ENCODE results near the gene CALCR.
"Not testable (repeated sequence)": the region's sequence is repeated elsewhere in the genome, so short reads cannot be mapped to it uniquely, and the experiment has no call there.

The CALCR gene
- total RNA-seq, result 0 to 0.04 reads per million in 2 donors

DNA sequence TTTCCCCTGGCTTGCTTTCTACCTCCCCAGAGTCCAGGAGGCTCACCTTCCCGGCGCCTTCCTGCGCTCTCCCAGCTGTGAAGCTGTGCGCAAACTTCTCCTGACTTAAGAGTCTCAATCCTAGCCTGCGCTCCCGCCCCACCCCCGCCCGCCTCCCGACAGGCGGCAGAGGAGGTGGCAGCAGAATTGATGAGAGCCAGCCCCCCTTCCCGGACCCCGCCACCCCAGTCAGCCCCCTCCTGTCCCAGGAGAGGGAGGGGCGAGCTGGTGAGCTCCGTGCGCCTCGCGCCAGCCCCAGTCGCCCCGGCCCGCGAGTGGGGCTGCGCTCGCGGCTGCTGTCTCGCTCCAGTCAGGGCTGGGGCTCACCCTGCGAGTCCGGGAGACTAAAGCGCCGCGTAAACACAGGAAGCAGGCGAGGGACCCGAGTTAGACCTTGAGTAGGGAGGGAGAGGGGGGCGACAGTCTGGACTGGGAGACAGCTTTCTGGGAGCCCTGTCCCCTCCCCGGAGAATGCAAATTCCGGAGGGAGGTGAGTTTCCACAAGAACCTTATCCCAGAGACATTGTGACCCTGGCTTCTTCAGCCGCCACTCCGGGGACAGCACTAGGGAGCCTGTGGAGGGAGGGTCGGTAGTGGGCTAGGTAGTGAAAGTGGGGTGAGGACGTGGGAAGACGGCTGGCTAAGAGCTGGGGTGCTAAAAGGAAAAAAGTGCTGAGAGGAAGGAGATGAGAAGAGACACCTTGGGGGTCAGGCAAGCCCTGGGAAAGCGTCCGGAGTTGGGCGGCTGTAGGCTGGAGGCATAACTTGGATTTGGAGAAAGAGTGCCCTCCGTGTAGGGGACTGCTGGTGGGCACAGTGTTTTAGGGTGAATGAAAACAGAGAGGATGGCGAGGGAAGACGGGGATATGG lies at the start of gene CALCR:
Gene CALCR (minus strand): TSS at position 79 of the 909 bp plus-strand sequence. CDS start 87,743 bp downstream, outside the sequence.
- DNase-seq, result no peak

DNA sequence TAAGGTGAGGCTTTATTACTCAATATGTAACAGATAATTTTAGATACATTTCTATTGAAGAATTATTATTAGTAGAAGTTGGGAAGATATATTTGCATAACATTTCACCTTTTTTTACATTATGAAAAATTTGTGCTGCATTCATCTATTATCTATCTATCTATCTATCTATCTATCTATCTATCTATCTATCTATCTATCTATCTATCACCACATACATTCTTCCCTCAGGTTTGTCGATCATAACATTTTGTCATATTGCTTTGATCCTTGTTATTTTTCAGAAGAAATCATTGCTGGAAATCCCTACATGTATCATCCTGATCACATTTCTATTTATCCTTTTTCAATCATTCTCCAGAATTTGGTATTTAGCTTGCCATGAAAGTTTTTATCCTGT lies 49.3 kb upstream of the CALCR start:
- no peak for DNase-seq

DNA sequence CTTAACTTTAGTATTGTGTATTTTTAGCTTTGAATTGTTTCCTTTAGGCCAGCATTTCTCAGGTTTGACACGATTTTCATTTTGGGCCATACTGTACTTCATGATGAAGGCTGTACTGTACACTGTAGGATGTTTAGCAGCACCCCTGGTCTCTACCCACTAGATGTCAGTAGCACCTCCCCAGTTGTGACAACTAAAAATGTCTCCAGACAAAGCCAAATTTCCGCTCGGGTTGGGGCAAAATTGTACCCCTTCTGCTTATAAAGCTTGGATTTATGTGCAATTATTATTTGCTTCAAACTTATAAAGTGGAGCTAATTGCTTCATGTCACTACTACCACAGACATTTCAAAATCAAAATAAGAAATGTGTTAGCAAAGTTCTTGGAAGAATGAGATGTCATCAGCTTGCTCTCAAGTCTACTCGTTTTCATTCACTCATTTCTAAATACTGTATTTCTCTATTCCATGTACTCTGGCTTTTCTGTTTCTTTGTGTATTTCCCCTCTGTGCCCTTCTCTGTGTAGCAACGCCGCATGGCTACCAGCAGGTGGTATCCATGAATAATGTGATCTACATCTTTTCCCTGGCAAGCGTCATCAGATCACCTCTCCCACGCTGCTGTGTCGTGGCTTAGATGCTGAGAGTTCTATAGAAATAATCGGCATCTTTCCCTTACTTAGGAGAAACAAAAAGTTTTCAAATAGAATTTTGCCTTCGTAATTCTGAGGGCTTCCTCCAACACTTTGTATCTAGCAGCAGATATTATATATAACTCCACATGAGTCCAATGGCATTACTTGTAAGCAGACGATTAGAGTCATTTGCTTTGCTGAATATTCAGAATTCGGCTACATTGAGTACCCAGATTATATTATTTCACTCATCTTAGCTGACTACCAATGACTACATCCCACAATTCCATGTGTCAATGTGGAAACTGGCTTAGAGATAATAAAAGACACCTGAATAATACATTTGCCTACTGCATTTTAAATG lies 47.8 kb upstream of the CALCR start:
- DNase-seq, result no peak

DNA sequence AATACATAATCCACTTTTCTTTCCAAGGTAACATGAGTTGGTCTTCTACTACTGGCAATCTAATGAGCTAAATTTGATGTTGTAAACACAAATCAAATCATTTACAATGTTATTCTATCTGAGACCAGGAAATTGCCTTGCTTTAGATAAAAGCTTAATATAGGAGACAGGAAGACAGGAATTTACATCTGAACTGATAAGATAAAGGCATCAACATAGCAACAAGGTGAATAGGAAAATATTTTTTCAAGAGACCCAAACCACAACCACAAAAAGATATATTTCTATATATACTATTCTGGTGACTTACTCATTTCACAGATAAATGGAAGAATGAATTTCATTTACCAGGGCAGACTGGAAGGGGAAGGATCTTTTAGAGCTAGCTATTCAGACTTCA lies 46.3 kb upstream of the CALCR start:
- DNase-seq, result no peak

DNA sequence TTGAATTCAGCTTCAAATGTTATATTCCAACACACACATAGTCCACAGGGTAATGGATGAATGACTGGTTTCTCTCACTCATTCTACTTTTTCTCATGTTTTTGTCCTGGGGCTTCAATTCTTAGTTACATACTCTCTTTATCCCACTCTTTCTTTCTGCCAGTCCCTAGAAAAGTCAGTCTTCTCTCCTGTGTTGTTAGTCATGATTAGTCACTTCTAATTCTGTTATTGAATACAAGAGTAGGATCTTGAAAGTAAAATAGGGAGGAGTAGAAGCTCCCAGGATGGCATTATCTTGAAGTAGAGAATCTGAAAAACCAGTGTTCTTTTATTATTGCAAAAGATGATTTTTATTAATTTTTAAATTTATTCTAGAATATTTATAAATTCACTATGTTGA lies 45.5 kb upstream of the CALCR start:
- no peak for DNase-seq

- DNase-seq, result no peak
Observed at GRCh38 chr7:93601363-93601762, 26.8 kb upstream of the CALCR start.

- DNase-seq, result no peak
Observed at GRCh38 chr7:93594250-93594649, 19.7 kb upstream of the CALCR start.

- DNase-seq, result no peak
Observed at GRCh38 chr7:93592588-93593266, 18.2 kb upstream of the CALCR start.

DNA sequence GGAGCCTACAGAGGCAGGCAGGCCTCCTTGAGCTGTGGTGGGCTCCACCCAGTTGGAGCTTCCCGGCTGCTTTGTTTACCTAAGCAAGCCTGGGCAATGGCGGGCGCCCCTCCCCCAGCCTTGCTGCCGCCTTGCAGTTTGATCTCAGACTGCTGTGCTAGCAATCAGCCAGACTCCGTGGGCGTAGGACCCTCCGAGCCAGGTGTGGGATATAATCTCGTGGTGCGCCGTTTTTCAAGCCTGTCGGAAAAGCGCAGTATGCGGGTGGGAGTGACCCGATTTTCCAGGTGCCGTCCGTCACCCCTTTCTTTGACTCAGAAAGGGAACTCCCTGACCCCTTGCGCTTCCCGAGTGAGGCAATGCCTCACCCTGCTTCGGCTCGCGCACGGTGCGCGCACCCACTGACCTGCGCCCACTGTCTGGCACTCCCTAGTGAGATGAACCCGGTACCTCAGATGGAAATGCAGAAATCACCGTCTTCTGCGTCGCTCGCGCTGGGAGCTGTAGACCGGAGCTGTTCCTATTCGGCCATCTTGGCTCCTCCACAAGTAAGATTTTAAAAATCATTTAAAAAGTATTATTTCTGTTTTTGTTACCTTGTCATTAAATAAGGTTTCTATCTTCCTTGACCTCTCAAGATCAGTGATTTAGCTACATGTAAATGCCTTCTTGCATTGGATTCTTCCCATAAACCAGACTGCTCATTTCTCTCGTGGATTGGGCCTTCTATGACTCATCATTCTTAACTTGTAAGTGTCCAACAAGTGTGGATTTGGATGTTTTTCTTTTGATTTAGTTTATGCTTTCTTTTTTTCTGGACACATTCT lies 16.9 kb upstream of the CALCR start:
- DNase-seq, result not testable (repeated sequence)

DNA sequence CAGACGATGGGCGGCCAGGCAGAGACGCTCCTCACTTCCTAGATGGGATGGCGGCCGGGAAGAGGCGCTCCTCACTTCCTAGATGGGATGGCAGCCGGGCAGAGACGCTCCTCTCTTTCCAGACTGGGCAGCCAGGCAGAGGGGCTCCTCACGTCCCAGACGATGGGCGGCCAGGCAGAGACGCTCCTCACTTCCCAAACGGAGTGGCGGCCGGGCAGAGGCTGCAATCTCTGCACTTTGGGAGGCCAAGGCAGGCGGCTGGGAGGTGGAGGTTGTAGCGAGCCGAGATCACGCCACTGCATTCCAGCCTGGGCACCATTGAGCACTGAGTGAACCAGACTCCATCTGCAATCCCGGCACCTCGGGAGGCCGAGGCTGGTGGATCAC lies 11.9 kb upstream of the CALCR start:
- not testable (repeated sequence) for DNase-seq

DNA sequence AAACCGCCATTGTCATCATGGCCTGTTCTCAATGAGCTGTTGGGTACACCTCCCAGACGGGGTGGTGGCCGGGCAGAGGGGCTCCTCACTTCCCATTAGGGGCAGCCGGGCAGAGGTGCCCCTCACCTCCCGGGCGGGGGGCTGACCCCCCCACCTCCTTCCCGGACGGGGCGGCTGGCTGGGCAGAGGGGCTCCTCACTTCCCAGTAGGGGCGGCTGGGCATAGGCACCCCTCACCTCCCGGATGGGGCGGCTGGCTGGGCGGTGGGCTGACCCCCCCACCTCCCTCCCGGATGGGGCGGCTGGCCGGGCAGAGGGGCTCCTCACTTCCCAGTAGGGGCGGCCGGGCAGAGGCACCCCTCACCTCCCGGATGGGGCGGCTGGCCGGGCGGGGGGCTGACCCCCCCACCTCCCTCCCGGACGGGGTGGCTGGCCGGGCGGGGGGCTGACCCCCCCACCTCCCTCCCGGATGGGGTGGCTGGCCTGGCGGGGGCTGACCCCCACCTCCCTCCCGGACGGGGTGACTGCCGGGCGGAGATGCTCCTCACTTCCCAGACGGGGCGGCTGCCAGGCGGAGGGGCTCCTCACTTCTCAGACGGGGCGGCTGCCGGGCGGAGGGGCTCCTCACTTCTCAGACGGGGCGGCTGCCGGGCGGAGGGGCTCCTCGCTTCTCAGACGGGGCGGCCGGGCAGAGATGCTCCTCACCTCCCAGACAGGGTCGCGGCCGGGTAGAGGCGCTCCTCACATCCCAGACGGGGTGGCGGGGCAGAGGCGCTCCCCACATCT lies 11.4 kb upstream of the CALCR start:
- not testable (repeated sequence) for DNase-seq

DNA sequence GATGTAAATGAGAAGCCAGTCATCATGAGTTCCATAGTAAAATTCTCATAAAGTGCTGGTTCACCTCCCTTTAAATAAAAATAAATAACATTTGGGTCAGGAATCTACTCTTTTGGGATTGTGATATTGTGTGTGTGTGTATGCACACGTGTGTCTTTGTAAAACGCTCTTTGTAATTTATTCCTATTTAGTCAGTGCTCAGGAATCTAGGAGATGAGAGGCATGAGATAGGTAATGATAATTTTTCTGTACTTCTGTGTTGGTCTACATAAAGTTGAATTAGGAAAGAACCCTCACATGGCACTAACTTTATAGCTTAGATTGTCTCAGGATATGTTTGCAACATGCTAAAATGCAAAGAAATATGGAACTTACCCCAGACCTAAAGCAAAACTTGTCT lies 4.9 kb upstream of the CALCR start:
- no peak for DNase-seq

DNA sequence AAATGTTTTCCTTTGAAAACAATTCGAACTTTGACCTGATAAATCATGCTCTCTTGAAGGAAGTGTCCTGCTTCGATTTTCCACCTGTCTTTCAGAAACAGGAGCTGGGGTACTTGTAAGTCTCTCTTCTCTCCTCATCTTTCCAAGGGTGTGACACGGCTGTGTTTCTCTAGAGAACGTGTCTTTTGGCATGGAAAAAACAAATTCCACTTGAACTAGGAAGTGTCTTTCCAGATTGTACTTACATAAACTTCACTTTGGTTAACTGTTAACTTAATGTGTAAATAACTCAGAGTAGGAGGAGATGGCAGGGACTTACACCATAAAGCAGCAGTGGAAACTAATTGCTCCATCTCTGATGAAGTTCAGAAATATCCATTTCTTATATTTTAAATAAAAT lies 4.2 kb upstream of the CALCR start:
- DNase-seq, result no peak

- DNase-seq, result no peak
Observed at GRCh38 chr7:93575555-93576399, 1.3 kb upstream of the CALCR start.

GRCh38 chr7:93574269-93574645 lies 267 bp downstream of the CALCR start:
- no peak for DNase-seq

GRCh38 chr7:93569189-93569588 lies 5.3 kb downstream of the CALCR start:
- DNase-seq, result no peak

- no peak for DNase-seq
Observed at GRCh38 chr7:93566876-93567275, 7.6 kb downstream of the CALCR start.

GRCh38 chr7:93563584-93563983 lies 10.9 kb downstream of the CALCR start:
- no peak for DNase-seq

- DNase-seq, result no peak
Observed at GRCh38 chr7:93562936-93563335, 11.6 kb downstream of the CALCR start.

- DNase-seq, result no peak
Observed at GRCh38 chr7:93562106-93562505, 12.4 kb downstream of the CALCR start.

All from activated gamma-delta T cell (primary cell).